Measurements from ENCODE around the gene TGFB3.

TGFB3 gene

DNA sequence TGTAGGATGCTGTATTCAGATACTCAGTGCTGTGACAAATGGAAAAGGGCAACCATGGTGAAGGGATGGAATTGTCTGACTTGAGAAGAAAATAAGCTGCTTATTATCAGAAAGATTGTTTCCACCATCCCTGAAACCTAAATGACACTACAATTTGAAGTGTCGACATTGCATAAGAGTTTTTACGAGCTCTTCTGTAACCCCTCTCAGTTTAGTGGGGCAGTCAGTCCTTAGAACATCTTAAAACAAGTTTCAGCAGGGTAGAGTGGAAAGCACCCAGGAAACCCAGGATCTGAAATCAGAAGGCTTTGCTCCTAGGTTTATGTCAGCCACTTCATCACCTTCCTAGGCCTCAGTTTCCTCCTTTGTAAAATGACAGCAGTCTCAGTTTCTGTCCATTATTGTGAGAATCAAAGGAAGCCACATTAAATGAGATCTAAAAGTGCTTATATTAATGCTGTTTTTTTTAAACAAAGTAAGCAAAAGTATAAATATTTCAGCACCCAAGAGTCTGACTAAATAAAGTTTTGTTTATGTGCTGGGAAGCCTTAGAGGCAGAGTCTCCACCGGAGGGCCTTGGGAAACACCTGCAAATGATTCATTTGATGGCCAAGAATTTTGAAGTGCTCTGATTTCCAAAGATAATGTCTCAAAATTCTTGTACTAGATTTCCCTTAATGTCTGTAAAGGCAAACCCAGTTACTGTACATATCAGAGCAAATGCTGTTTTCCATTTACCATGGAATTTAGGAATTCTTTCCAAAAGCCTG lies 5.6 kb upstream of the TGFB3 start:
- no peak for DNase-seq (ENCODE audit: low spot score)

DNA sequence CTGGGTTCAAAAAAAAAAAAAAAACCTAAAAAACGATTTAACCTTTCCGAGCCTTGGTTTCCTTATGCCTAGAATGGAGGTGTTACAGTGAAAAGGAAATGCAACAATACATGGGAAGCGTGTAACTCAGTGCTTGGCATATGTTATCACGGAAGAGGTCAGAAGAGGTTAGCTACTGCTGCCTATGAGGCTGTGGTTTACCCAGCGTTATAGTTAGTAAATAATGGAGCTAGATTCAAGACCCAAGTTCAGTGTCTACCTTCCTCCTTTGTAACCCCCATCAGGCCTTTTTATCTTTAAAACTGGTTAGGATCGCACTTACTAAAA lies 4.6 kb upstream of the TGFB3 start:
- no peak for DNase-seq (ENCODE audit: low spot score)

DNA sequence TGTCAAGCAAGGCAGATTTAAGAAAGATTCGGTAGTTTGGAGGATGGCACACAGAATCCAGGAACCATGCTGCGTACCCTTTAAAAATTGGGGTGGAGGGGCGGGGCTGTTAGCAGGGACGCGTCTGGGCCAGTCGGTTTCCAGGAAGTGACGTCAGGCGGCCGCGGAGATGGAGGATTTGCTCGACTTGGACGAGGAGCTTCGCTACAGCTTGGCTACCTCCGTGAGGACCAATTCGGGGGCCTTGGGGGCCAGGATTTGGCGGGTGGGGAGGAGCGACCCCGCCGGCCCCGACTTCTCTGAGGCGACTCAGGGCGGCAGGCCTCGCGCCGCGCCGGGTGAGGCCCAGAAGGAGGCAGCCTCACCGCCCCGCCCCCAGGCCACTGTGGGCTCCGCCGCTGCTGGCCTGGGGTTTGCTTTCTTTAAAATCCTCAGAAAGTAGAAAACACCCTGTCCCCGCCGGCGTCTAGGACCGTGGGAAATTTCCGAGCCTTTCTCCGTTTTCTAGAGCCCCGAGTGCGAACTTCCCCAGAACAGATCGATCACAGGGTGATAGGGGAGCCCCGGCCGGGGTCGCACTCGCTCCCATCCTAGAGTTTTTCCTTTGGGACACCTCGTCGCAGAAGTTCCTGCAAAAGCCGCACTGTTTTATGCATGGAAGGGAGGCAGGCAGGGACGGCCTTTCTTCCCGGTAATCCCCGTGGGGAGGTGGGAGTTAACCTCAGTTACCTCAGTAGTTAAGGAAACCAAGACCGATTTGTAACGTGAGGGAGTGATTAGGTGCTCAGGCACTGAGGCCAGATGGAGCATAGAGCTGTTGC lies 4.0 kb upstream of the TGFB3 start, which contains the start of gene IFT43:
Gene IFT43, plus strand, starts transcription at position 146 of the 821 bp plus-strand sequence. Its CDS starts 24 bp downstream, at position 170.
- DNase-seq (ENCODE audit: low spot score), result peak; percentile 86

GRCh38 chr14:75984674-75985073 lies 2.9 kb upstream of the TGFB3 start:
- DNase-seq (ENCODE audit: low spot score), result no peak

DNA sequence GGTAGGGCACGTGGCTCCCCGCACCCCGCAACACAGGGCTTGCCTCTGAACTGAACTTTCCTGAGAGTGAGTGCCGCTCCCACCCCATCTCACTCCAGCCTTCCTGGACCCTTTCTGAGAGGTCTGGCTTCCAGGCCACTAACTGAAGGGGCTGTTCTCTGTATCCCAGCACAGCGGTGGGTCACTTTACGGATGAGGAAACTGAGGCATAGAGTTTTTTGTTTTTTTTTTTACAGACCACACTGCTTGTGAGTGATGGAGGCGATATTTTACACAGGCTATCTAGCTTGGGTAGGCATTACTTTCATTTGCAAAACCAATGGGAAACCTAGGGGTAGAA lies 1.2 kb upstream of the TGFB3 start:
- no peak for DNase-seq (ENCODE audit: low spot score)

DNA sequence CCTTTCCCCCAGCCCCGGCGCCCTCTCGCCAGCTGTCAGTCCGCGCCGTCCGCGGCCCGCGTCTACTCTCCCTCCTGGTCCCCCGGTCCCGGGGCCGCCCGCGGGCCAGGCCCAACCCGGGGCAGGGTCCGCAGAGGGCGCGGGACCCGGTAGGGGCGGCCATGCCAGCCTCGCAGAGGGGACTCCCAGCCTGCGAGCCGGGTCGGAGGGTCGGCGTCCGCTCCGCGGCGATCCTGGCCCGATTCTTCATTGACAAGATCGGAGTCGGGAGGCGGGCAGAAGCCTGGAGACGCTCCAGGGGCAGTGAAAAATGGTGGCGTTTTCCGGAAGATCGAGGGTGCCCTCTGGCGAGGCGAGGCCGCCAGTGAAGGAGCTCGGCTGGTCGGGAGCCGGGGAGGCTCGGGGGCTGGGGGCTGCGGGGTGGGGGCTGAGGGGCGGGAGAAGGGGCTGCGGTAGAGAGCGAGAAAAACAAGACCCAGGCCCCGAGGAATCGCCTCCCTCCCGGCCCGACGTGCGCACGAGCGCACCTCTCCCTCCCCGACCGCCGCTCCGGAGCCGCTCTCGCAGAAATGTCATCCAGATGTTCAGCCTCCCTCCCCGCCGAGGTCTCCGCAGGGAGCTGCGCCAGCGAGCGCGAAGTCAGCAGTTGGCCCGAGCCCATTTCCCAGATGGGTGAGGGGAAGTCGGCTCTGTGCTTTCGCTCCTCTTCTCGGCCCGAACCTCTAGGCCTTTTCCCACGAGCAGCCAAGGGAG lies 647 bp upstream of the TGFB3 start:
- peak; percentile 79 for DNase-seq (ENCODE audit: low spot score)

DNA sequence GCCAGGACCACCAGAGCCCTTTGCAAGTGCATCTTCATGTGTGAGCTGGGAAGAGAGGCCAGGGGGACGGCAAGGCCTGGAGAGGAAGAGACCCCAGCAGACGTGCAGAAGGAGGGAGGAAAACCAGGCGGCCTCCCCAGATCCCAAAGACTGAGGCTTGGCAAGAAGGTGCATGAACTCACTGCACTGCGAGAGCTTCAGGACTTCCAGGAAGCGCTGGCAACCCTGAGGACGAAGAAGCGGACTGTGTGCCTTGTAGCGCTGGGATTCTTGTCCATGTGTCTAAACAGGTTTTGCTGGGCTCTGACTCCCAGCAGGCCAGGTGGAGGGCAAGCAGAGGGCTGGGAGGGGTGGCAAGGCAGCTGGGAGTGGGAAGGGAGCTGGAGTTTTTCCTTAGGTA lies 939 bp downstream of the TGFB3 start:
- no peak for DNase-seq (ENCODE audit: low spot score)

GRCh38 chr14:75979648-75980565 lies 1.9 kb downstream of the TGFB3 start:
- no peak for DNase-seq (ENCODE audit: low spot score)

GRCh38 chr14:75979071-75979571 lies 2.7 kb downstream of the TGFB3 start:
- DNase-seq (ENCODE audit: low spot score), result no peak

- peak; percentile 10 for DNase-seq (ENCODE audit: low spot score)
Observed at GRCh38 chr14:75978249-75978731, 3.5 kb downstream of the TGFB3 start.

DNA sequence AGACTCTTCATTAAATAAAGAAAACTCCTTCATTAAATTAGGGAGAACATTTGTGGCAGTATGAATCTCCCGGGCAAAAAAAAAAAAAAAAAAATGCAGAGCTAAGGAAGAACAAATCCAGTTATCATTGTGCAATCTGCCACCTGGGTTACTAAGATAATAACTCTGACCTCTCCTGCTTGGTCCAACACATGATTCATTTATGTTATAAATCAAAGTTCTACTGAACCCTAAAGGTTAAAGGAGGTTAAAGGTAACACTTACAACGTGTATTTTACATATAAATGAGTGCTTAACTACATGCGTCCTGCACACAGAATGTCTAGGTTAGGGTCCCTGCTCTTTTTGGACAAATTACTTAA lies 4.2 kb downstream of the TGFB3 start:
- DNase-seq (ENCODE audit: low spot score), result no peak

- DNase-seq (ENCODE audit: low spot score), result no peak
Observed at GRCh38 chr14:75976826-75977581, 4.8 kb downstream of the TGFB3 start.

DNA sequence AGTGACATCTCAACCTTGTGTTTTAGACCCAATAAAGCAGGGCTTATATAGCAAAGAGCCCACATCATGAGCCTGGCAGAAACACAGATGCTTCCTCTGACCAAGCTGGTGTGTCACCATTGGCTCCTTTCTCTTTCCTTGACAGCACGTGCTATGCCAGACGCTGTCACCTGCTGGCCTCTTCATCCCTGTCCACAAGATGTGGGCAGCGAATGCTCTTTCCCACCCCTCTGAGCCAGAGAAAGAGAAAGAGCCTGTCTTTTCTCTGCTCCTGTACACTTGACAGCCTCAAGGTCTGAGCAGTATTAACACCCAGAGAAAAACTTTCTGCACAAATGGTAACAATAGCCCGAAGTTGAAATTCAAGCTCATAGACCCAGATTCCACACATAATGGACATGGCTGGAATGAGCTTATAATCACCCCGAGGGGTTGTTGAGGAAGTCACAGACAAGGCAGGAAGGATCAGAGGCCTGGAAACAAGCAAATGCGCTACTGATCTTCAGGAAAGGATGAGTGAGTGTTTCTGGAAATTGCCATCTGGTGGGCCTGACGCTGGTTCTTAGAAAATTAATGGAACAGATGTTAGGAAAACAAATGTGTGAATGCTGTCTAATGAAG lies 8.9 kb downstream of the TGFB3 start:
- DNase-seq (ENCODE audit: low spot score), result no peak

DNA sequence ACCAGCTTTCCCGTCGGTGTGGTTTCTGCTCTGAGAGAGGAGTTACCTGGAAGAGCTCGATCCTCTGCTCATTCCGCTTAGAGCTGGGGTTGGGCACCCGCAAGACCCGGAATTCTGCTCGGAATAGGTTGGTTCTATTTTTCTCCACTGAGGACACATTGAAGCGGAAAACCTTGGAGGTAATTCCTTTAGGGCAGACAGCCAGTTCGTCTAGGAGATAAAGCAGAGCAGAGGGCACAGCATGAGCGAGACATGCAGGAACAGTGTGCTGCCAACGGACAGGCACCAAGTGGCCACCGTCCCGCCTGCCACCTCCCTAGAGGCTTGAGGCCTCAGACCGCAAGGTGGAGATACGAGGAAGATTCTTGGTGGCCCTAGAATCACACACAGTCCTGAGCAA lies 10.3 kb downstream of the TGFB3 start:
- DNase-seq (ENCODE audit: low spot score), result no peak

- DNase-seq (ENCODE audit: low spot score), result no peak
Observed at GRCh38 chr14:75970989-75971388, 10.8 kb downstream of the TGFB3 start.

DNA sequence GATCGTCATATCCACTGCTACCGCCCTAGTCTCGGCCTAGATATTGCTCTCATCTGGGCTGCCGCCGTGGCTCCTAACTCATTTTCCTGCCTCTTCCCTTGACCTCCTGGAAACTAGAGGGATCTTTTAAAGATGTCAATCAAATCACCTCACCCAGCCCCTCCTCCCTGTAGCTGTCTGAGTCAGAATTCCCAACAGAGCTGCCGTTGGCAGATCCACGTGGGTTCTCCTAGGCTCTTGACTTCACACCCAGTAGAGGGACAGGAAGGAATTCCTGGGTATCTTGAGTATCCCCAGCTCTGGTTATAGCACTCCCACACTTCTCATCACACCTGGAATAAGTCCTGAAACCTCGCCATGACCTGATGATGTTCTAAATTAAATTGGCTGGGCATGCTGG lies 11.9 kb downstream of the TGFB3 start:
- DNase-seq (ENCODE audit: low spot score), result no peak

DNA sequence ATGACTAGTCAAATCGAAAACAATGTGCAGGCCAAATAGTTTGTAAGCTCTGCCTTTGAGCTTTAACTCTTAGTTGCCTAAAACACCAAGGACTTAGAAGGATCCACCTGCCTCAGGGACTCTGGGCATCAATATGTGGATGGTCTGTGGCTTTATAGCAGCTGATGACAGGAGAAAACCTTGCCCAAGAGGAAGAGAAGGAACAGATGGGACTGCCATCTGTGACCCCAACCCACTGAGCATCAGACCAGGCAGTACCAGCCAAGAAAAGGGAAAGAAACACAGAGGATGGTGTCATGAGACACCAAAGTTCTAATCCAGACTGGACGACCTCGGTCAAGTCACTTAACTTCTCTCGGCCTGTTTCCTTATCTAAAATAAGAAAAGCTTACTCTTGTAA lies 12.7 kb downstream of the TGFB3 start:
- no peak for DNase-seq (ENCODE audit: low spot score)

GRCh38 chr14:75968456-75968855 lies 13.3 kb downstream of the TGFB3 start:
- no peak for DNase-seq (ENCODE audit: low spot score)

- no peak for DNase-seq (ENCODE audit: low spot score)
Observed at GRCh38 chr14:75967866-75968265, 13.9 kb downstream of the TGFB3 start.

DNA sequence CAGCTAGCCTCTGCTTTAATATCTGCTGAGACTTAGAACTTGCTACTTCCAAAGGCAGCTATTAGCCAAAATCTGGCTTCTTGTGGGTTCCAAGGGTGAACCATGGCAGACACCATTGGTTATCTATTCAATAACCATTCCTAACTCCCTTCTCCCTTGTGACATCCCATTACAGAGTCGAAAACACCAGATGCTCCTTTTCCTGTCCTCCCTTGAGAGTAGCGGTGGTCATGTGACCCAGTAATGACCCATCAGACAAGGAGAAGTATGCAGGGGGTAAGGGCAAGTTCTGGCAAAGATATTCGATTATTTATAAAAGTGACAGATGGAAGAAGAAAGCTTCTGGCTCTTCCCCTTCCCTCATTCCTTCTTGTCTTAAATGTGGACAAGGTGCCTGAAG lies 20.1 kb downstream of the TGFB3 start:
- no peak for DNase-seq (ENCODE audit: low spot score)

All from CD4-positive, alpha-beta T cell treated with Interleukin-15 for 4 hours (primary cell).